Gastroesophageal sphincter (tissue), 4 donors: ENCODE data around the gene TANC1. TPM values are rescaled to one million over a fixed set of nuclear protein-coding genes. Genes with fewer than 3 reads are reported as not detected.

Experiments
- ATAC-seq: fragments of 150-250 bp; one replicate; pipeline ENCODE4 v1.9.1; 2016; ENCODE audit warnings: mild to moderate bottlenecking, moderate library complexity
- H3K27ac ChIP-seq, 4 donors: fragments of 200-600 bp; sonication (generic) in 3 of 4; 1 replicate in 3 of 4; 2 replicates in 1 of 4; pipeline ENCODE4 v1.5.1; 2016 to 2019
- H3K27me3 ChIP-seq: fragments of 200-600 bp; sonication (generic); one replicate; pipeline ENCODE4 v1.5.1; 2019
- H3K36me3 ChIP-seq, 2 donors: fragments of 200-600 bp; sonication (generic); one replicate each; pipeline ENCODE4 v1.5.1; 2019; ENCODE audit warnings: control low read depth in 1 of 2
- H3K4me1 ChIP-seq, 3 donors: fragments of 200-600 bp; sonication (generic); 1 replicate in 2 of 3; 2 replicates in 1 of 3; pipeline ENCODE4 v1.5.1; 2016 to 2019; ENCODE audit warnings: control low read depth in 2 of 3
- H3K4me3 ChIP-seq, 2 donors: fragments of 200-600 bp; sonication (generic); one replicate each; pipeline ENCODE4 v1.5.1; 2019; ENCODE audit warnings: mild to moderate bottlenecking in 1 of 2, moderate library complexity in 1 of 2
- H3K9me3 ChIP-seq, 3 donors: fragments of 200-600 bp; sonication (generic); one replicate each; pipeline ENCODE4 v1.5.1; 2017 to 2019; ENCODE audit warnings: control low read depth in 2 of 3
- CTCF ChIP-seq, 4 experiments: fragments of 200-600 bp in 2 of 4; fragments of 450-650 bp in 2 of 4; sonication (generic) in 1 of 4; IDR thresholded peaks; one replicate each; pipeline ENCODE4 v1.5.1; 2017 to 2019; ENCODE audit warnings: antibody characterized with exemption in 4 of 4, mild to moderate bottlenecking in 2 of 4, moderate library complexity in 2 of 4
- EP300 ChIP-seq: sonication (generic); formaldehyde crosslinking; IDR thresholded peaks from one replicate; pipeline ENCODE4 v1.6.1; 2017; ENCODE audit warnings: antibody characterized with exemption, mild to moderate bottlenecking
- POLR2A ChIP-seq, 2 donors: fragments of 450-650 bp; IDR thresholded peaks; one replicate each; pipeline ENCODE4 v1.6.1; 2017; ENCODE audit warnings: antibody characterized with exemption in 2 of 2, mild to moderate bottlenecking in 2 of 2, moderate library complexity in 1 of 2
- POLR2AphosphoS5 ChIP-seq: sonication (generic); formaldehyde crosslinking; IDR thresholded peaks from one replicate; pipeline ENCODE4 v1.6.1; 2017; ENCODE audit warnings: antibody characterized with exemption
- WGBS, 2 donors: methylation state at CpG; one replicate each; pipeline ENCODE4 v1.1.5; 2018; ENCODE audit warnings: low coverage in 1 of 2; 5-methylcytosine and 5-hydroxymethylcytosine counted together
- total RNA-seq, 4 donors: library from RNA; depleted of rRNA; stranded (reverse); fragments of >200 nt; gene quantifications; one replicate each; pipeline ENCODE4 v1.1.0, GENCODE V29; 2016

TANC1 gene
- total RNA-seq, 4 donors from 2014 or later: 37.4 to 66.5 (median 46.0) TPM

GRCh38 chr2:159199761-159200465, 231.5 kb downstream of the TANC1 start:
- Histone ChIP-seq H3K4me1 (peaks cover 0 to 33% (median 22%) of the 10 kb centered on the region in 3 donors), H3K4me3 (no peak overlapping the region), H3K27ac (peak overlapping the region in 1 of 4 donors; percentile 47), H3K36me3 (peaks cover 0 to 76% of the 10 kb centered on the region in 2 donors), H3K27me3 (no peaks in the 10 kb centered on the region), H3K9me3 (no peaks in the 10 kb centered on the region)
- no peak for ATAC-seq
- 61 to 100% methylated on average over 1 to 4 of the region's 4 CpGs for WGBS, 2 donors
- TF ChIP-seq CTCF (IDR thresholded peaks at IDR 0.05) (no peak), POLR2A (IDR thresholded peaks at IDR 0.05) (no peak), POLR2AphosphoS5 (no peak), EP300 (no peak)

GRCh38 chr2:159200498-159200897, 232.1 kb downstream of the TANC1 start:
- no peak overlapping the region for H3K4me3 ChIP-seq
- no peaks in the 10 kb centered on the region for H3K9me3 ChIP-seq
- peaks cover 0 to 78% of the 10 kb centered on the region in 2 donors for H3K36me3 ChIP-seq
- 67% methylated on average over 1 of the region's 1 CpG; no CpG with 5 or more reads in 1 of the 2 donors for WGBS, 2 donors
- ATAC-seq: peak; percentile 4
- TF ChIP-seq CTCF (IDR thresholded peaks at IDR 0.05): no peak
- no peak for TF ChIP-seq POLR2A (IDR thresholded peaks at IDR 0.05)
- TF ChIP-seq EP300: no peak
- TF ChIP-seq POLR2AphosphoS5: no peak
- H3K27ac ChIP-seq: peak overlapping the region in 2 of 4 donors; percentile 19 to 47
- H3K27me3 ChIP-seq: no peaks in the 10 kb centered on the region
- peaks cover 0 to 33% (median 22%) of the 10 kb centered on the region in 3 donors for H3K4me1 ChIP-seq

GRCh38 chr2:159201360-159202063, 233.1 kb downstream of the TANC1 start:
- Histone ChIP-seq H3K36me3 (peaks cover 0 to 78% of the 10 kb centered on the region in 2 donors), H3K4me1 (peaks cover 0 to 33% (median 22%) of the 10 kb centered on the region in 3 donors), H3K27ac (peak overlapping the region in 3 of 4 donors; percentile 19 to 56 (median 33)), H3K27me3 (no peaks in the 10 kb centered on the region), H3K9me3 (no peaks in the 10 kb centered on the region), H3K4me3 (no peak overlapping the region)
- WGBS, 2 donors: 43 to 49% methylated on average over 5 to 7 of the region's 8 CpGs
- ATAC-seq: no peak
- TF ChIP-seq EP300 (no peak), CTCF (IDR thresholded peaks at IDR 0.05) (no peak), POLR2A (IDR thresholded peaks at IDR 0.05) (no peak), POLR2AphosphoS5 (no peak)

GRCh38 chr2:159202568-159203071, 234.2 kb downstream of the TANC1 start:
- H3K36me3 ChIP-seq: peaks cover 0 to 73% of the 10 kb centered on the region in 2 donors
- H3K27ac ChIP-seq: peak overlapping the region in 3 of 4 donors; percentile 5 to 56 (median 7)
- no peaks in the 10 kb centered on the region for H3K27me3 ChIP-seq
- peaks cover 0 to 33% (median 22%) of the 10 kb centered on the region in 3 donors for H3K4me1 ChIP-seq
- peak; percentile 82 for ATAC-seq
- 27 to 89% methylated on average over 2 to 3 of the region's 4 CpGs for WGBS, 2 donors
- no peaks in the 10 kb centered on the region for H3K9me3 ChIP-seq
- TF ChIP-seq CTCF (IDR thresholded peaks at IDR 0.05) (peak in 1 of 4 experiments; percentile 18), POLR2AphosphoS5 (peak; percentile 53), POLR2A (IDR thresholded peaks at IDR 0.05) (no peak), EP300 (no peak)
- H3K4me3 ChIP-seq: no peak overlapping the region
